EH (cell line): Measurements from ENCODE around the gene SLPI.

Source experiments
- DNase-seq: peaks from one replicate; pipeline ENCODE4 v3.0.0-alpha.2; 2015; ENCODE audit warnings: low read depth

The SLPI gene

GRCh38 chr20:45269754-45270270, 15.4 kb upstream of the SLPI start:
- no peak for DNase-seq

- no peak for DNase-seq
Measured at GRCh38 chr20:45269056-45269455, 14.7 kb upstream of the SLPI start.

- DNase-seq, result no peak
Measured at GRCh38 chr20:45268531-45268930, 14.2 kb upstream of the SLPI start.

- DNase-seq, result no peak
Measured at GRCh38 chr20:45266977-45267376, 12.6 kb upstream of the SLPI start.

- no peak for DNase-seq
Measured at GRCh38 chr20:45263556-45264266, 9.3 kb upstream of the SLPI start.

GRCh38 chr20:45258664-45259063, 4.3 kb upstream of the SLPI start:
- no peak for DNase-seq

GRCh38 chr20:45258259-45258658, 3.9 kb upstream of the SLPI start:
- no peak for DNase-seq

- DNase-seq, result no peak
Measured at GRCh38 chr20:45257711-45258110, 3.3 kb upstream of the SLPI start.

- no peak for DNase-seq
Measured at GRCh38 chr20:45257161-45257560, 2.8 kb upstream of the SLPI start.

GRCh38 chr20:45253261-45253660, 1.1 kb downstream of the SLPI start:
- DNase-seq, result no peak

GRCh38 chr20:45251884-45252560, 2.3 kb downstream of the SLPI start:
- DNase-seq, result no peak

- DNase-seq, result no peak
Measured at GRCh38 chr20:45248609-45249008, 5.8 kb downstream of the SLPI start.

- DNase-seq, result no peak
Measured at GRCh38 chr20:45247865-45248264, 6.5 kb downstream of the SLPI start.

GRCh38 chr20:45246109-45246508, 8.3 kb downstream of the SLPI start:
- no peak for DNase-seq

GRCh38 chr20:45238139-45238538, 16.2 kb downstream of the SLPI start:
- no peak for DNase-seq

- DNase-seq, result no peak
Measured at GRCh38 chr20:45235995-45236394, 18.4 kb downstream of the SLPI start.

GRCh38 chr20:45230631-45231030, 23.7 kb downstream of the SLPI start:
- DNase-seq, result no peak

- DNase-seq, result peak; percentile 10
Measured at GRCh38 chr20:45229264-45230056, 24.9 kb downstream of the SLPI start.

- no peak for DNase-seq
Measured at GRCh38 chr20:45226287-45226686, 28.1 kb downstream of the SLPI start.

- no peak for DNase-seq
Measured at GRCh38 chr20:45223136-45223535, 31.2 kb downstream of the SLPI start.

GRCh38 chr20:45221076-45221475, 33.3 kb downstream of the SLPI start, which contains the start of gene SEMG2:
TSS of gene SEMG2 (plus strand) at chr20:45221373. CDS start at chr20:45221390, 17 bp downstream.
- no peak for DNase-seq

- no peak for DNase-seq
Measured at GRCh38 chr20:45218636-45219035, 35.7 kb downstream of the SLPI start.

- DNase-seq, result no peak
Measured at GRCh38 chr20:45218124-45218523, 36.2 kb downstream of the SLPI start.
